Measurements from ENCODE around the gene MAN1A2. TPM values are rescaled to one million over a fixed set of nuclear protein-coding genes. Genes with fewer than 3 reads are reported as not detected.

The MAN1A2 gene
- total RNA-seq, 1 donor = 51.0 TPM

GRCh38 chr1:117546467-117546866 lies 179.2 kb downstream of the MAN1A2 start:
- Histone ChIP-seq H3K4me2 (ENCODE audit: insufficient read depth, low read length) (no peak overlapping the region), H3K9me3 (ENCODE audit: low read depth, low read length) (no peaks in the 10 kb centered on the region), H4K20me1 (ENCODE audit: insufficient read depth, low read length) (no peaks in the 10 kb centered on the region), H3K4me3 (ENCODE audit: insufficient read depth, low read length) (no peak overlapping the region), H3K36me3 (ENCODE audit: insufficient read depth, low read length) (no peaks in the 10 kb centered on the region), H3K79me2 (ENCODE audit: insufficient read depth, low read length) (no peaks in the 10 kb centered on the region), H3K27me3 (ENCODE audit: insufficient read depth, low read length) (peaks cover 2% of the 10 kb centered on the region), H3K4me1 (ENCODE audit: insufficient read depth, low read length) (no peaks in the 10 kb centered on the region), H2AFZ (ENCODE audit: low read length) (no peak overlapping the region), H3K27ac (ENCODE audit: low read depth, low read length) (no peak overlapping the region)
- no peak for DNase-seq (ENCODE audit: insufficient read length, low spot score, missing footprints)
- no peak for TF ChIP-seq CTCF (IDR thresholded peaks at IDR 0.05; ENCODE audit: extremely low read depth, low read depth, low read length)

GRCh38 chr1:117553471-117553870 lies 186.2 kb downstream of the MAN1A2 start:
- TF ChIP-seq CTCF (IDR thresholded peaks at IDR 0.05; ENCODE audit: extremely low read depth, low read depth, low read length) = no peak
- no peaks in the 10 kb centered on the region for H3K4me1 ChIP-seq (ENCODE audit: insufficient read depth, low read length)
- no peak overlapping the region for H3K27ac ChIP-seq (ENCODE audit: low read depth, low read length)
- H3K9me3 ChIP-seq (ENCODE audit: low read depth, low read length) = no peaks in the 10 kb centered on the region
- no peak overlapping the region for H2AFZ ChIP-seq (ENCODE audit: low read length)
- no peak overlapping the region for H3K4me3 ChIP-seq (ENCODE audit: insufficient read depth, low read length)
- no peaks in the 10 kb centered on the region for H3K79me2 ChIP-seq (ENCODE audit: insufficient read depth, low read length)
- no peaks in the 10 kb centered on the region for H4K20me1 ChIP-seq (ENCODE audit: insufficient read depth, low read length)
- no peak for DNase-seq (ENCODE audit: insufficient read length, low spot score, missing footprints)
- H3K4me2 ChIP-seq (ENCODE audit: insufficient read depth, low read length) = no peak overlapping the region
- H3K36me3 ChIP-seq (ENCODE audit: insufficient read depth, low read length) = no peaks in the 10 kb centered on the region
- no peaks in the 10 kb centered on the region for H3K27me3 ChIP-seq (ENCODE audit: insufficient read depth, low read length)

- no peaks in the 10 kb centered on the region for H3K4me1 ChIP-seq (ENCODE audit: insufficient read depth, low read length)
- H3K4me2 ChIP-seq (ENCODE audit: insufficient read depth, low read length) = no peak overlapping the region
- no peak for TF ChIP-seq CTCF (IDR thresholded peaks at IDR 0.05; ENCODE audit: extremely low read depth, low read depth, low read length)
- no peaks in the 10 kb centered on the region for H3K9me3 ChIP-seq (ENCODE audit: low read depth, low read length)
- no peaks in the 10 kb centered on the region for H4K20me1 ChIP-seq (ENCODE audit: insufficient read depth, low read length)
- H3K4me3 ChIP-seq (ENCODE audit: insufficient read depth, low read length) = no peak overlapping the region
- H3K27me3 ChIP-seq (ENCODE audit: insufficient read depth, low read length) = no peaks in the 10 kb centered on the region
- H3K79me2 ChIP-seq (ENCODE audit: insufficient read depth, low read length) = no peaks in the 10 kb centered on the region
- H3K36me3 ChIP-seq (ENCODE audit: insufficient read depth, low read length) = no peaks in the 10 kb centered on the region
- no peak overlapping the region for H3K27ac ChIP-seq (ENCODE audit: low read depth, low read length)
- DNase-seq (ENCODE audit: insufficient read length, low spot score, missing footprints) = no peak
- no peak overlapping the region for H2AFZ ChIP-seq (ENCODE audit: low read length)
Observed at GRCh38 chr1:117555806-117556205, 188.6 kb downstream of the MAN1A2 start.

DNA sequence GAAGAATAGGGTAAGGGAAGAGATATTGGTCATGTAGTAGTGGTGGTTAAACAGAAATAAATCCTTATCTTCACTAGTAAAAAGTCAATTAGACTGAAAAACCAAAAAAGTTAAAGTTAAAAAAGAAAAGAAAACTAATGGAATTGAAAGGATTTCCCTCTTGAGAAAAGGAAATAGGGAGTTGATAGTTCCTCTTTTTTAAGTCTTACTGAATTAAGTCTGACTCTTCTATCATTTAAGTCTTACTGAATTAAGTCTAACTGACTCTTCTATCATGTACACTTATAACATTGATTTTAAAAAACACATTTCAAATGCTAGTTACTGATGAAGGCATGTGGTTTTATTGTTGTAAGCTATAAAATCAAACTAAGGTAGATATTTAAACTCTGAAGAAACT lies 189.1 kb downstream of the MAN1A2 start:
- Histone ChIP-seq H3K27me3 (ENCODE audit: insufficient read depth, low read length) (no peaks in the 10 kb centered on the region), H3K36me3 (ENCODE audit: insufficient read depth, low read length) (no peaks in the 10 kb centered on the region), H3K4me2 (ENCODE audit: insufficient read depth, low read length) (no peak overlapping the region), H3K9me3 (ENCODE audit: low read depth, low read length) (no peaks in the 10 kb centered on the region), H4K20me1 (ENCODE audit: insufficient read depth, low read length) (no peaks in the 10 kb centered on the region), H3K4me1 (ENCODE audit: insufficient read depth, low read length) (no peaks in the 10 kb centered on the region), H3K27ac (ENCODE audit: low read depth, low read length) (no peak overlapping the region), H2AFZ (ENCODE audit: low read length) (no peak overlapping the region), H3K79me2 (ENCODE audit: insufficient read depth, low read length) (no peaks in the 10 kb centered on the region), H3K4me3 (ENCODE audit: insufficient read depth, low read length) (no peak overlapping the region)
- TF ChIP-seq CTCF (IDR thresholded peaks at IDR 0.05; ENCODE audit: extremely low read depth, low read depth, low read length) = no peak
- no peak for DNase-seq (ENCODE audit: insufficient read length, low spot score, missing footprints)
